Measurements from ENCODE around the gene PATZ1. TPM values are rescaled to one million over a fixed set of nuclear protein-coding genes. Genes with fewer than 3 reads are reported as not detected.

PATZ1 gene
- total RNA-seq, 2 experiments from 2014 or later = 49.2 to 53.4 TPM

GRCh38 chr22:31300896-31301295 is 45.2 kb downstream of the PATZ1 start:
- BruUV-seq (replicated peaks) = no TSS peak
- intact Hi-C loops (cut with micrococcal nuclease; ENCODE audit: unreplicated experiment) = no loop called here
- Histone ChIP-seq H3K36me3 (ENCODE audit: insufficient read depth, low read length) (no peaks in the 10 kb centered on the region), H3K4me2 (ENCODE audit: low read length) (no peak overlapping the region), H4K20me1 (ENCODE audit: insufficient read depth, low read length) (no peaks in the 10 kb centered on the region), H3K9me2 (ENCODE audit: insufficient read depth, low read length) (no peaks in the 10 kb centered on the region), H3K79me2 (ENCODE audit: insufficient read depth, low read depth, low read length) (no peaks in the 10 kb centered on the region), H3K4me3 (ENCODE audit: low read depth, low read length, poor library complexity, severe bottlenecking) (no peak overlapping the region), H2AFZ (ENCODE audit: low read length) (no peak overlapping the region), H3K9me3 (ENCODE audit: low read length) (no peaks in the 10 kb centered on the region), H3K27ac (ENCODE audit: low read depth, low read length, poor library complexity, severe bottlenecking) (no peak overlapping the region), H3K4me1 (ENCODE audit: insufficient read depth, low read length, poor library complexity, severe bottlenecking) (peaks cover 9% of the 10 kb centered on the region)
- CTCF ChIA-PET (ENCODE audit: unreplicated experiment) = interaction anchor here (0.8 kb wide), 1 partner anchor 13 kb away, joined by 3 read pairs; no protein-coding TSS in a partner anchor
- DNase-seq (ENCODE audit: low spot score) = no peak
- TF ChIP-seq EZH2phosphoT487 (IDR thresholded peaks at IDR 0.05; ENCODE audit: borderline replicate concordance, low read depth, low read length) (no peak), CTCF (conservative IDR thresholded peaks at IDR 0.05; ENCODE audit: low read length) (no peak)
- POLR2A ChIA-PET = interaction anchor here (0.6 to 3.1 kb wide), 2 partner anchors 11 to 17 kb away, joined by 3 to 18 read pairs; partner anchors contain the start of gene PIK3IP1

- no peaks in the 10 kb centered on the region for H4K20me1 ChIP-seq (ENCODE audit: insufficient read depth, low read length)
- DNase-seq (ENCODE audit: low spot score) = no peak
- POLR2A ChIA-PET = interaction anchor here (0.6 to 1.0 kb wide), 6 partner anchors 13 to 550 kb away, joined by 3 to 4 read pairs (median 3); partner anchors contain the start of gene DRG1
- H3K27ac ChIP-seq (ENCODE audit: low read depth, low read length, poor library complexity, severe bottlenecking) = no peak overlapping the region
- CTCF ChIA-PET (ENCODE audit: unreplicated experiment) = interaction anchor here (0.7 kb wide), 1 partner anchor 12 kb away, joined by 3 read pairs; no protein-coding TSS in a partner anchor
- 0 out of 2 replicates have a peak, but pooled peaks cover 5% of the 10 kb centered on the region for H3K9me3 ChIP-seq (ENCODE audit: low read length)
- TF ChIP-seq EZH2phosphoT487 (IDR thresholded peaks at IDR 0.05; ENCODE audit: borderline replicate concordance, low read depth, low read length) (no peak), CTCF (conservative IDR thresholded peaks at IDR 0.05; ENCODE audit: low read length) (no peak)
- BruUV-seq (replicated peaks) = no TSS peak
- H3K4me1 ChIP-seq (ENCODE audit: insufficient read depth, low read length, poor library complexity, severe bottlenecking) = peaks cover 33% of the 10 kb centered on the region
- intact Hi-C loops (cut with micrococcal nuclease; ENCODE audit: unreplicated experiment) = no loop called here
- no peaks in the 10 kb centered on the region for H3K36me3 ChIP-seq (ENCODE audit: insufficient read depth, low read length)
- peak overlapping the region; percentile 40; the same call in 1 of the 2 replicates for H2AFZ ChIP-seq (ENCODE audit: low read length)
- peaks cover 5% of the 10 kb centered on the region; the same call in 1 of the 2 replicates for H3K79me2 ChIP-seq (ENCODE audit: insufficient read depth, low read depth, low read length)
- no peaks in the 10 kb centered on the region for H3K9me2 ChIP-seq (ENCODE audit: insufficient read depth, low read length)
- peak overlapping the region; percentile 32 for H3K4me3 ChIP-seq (ENCODE audit: low read depth, low read length, poor library complexity, severe bottlenecking)
- H3K4me2 ChIP-seq (ENCODE audit: low read length) = peak overlapping the region; percentile 55
Measured at GRCh38 chr22:31295831-31296657, 50.1 kb downstream of the PATZ1 start.

All from OCI-LY7 (cell line).